Chondrocyte (in vitro differentiated cells): ENCODE measurements around the gene PRKRIP1. TPM values are rescaled to one million over a fixed set of nuclear protein-coding genes. Genes with fewer than 3 reads are reported as not detected.

ENCODE experiments used
- DNase-seq: peaks from one replicate; pipeline ENCODE4 v3.0.0; 2021; ENCODE audit warnings: mixed read lengths, low spot score
- H3K27ac Mint-ChIP-seq: one replicate; pipeline ENCODE4 v1.8.0; 2021; ENCODE audit warnings: mild to moderate bottlenecking, moderate library complexity, mixed read lengths; ENCODE audit not compliant: unreplicated experiment
- H3K27me3 Mint-ChIP-seq: 2 replicates; pipeline ENCODE4 v1.8.0; 2021; ENCODE audit warnings: low read depth, mixed read lengths
- H3K36me3 Mint-ChIP-seq: 2 replicates; pipeline ENCODE4 v1.8.0; 2021; ENCODE audit warnings: low read depth, mixed read lengths
- H3K4me1 Mint-ChIP-seq: 2 replicates; pipeline ENCODE4 v1.8.0; 2021; ENCODE audit warnings: low read depth, mild to moderate bottlenecking, mixed read lengths
- H3K4me3 Mint-ChIP-seq: one replicate; pipeline ENCODE4 v1.8.0; 2021; ENCODE audit warnings: mild to moderate bottlenecking, moderate library complexity, mixed read lengths; ENCODE audit not compliant: unreplicated experiment
- H3K9me3 Mint-ChIP-seq: 2 replicates; pipeline ENCODE4 v1.8.0; 2021; ENCODE audit warnings: low read depth, mixed read lengths
- total RNA-seq: library from RNA; stranded (reverse); gene quantifications from 3 replicates; pipeline ENCODE4 v1.2.1, GENCODE V29; 2021
- TF ChIP-seq, protein P1 (sequence below): fragments of 200-600 bp; sonication (generic); IDR thresholded peaks from 2 replicates; pipeline ENCODE4 v1.5.0; 2021; ENCODE audit warnings: antibody characterized with exemption, mild to moderate bottlenecking, moderate library complexity

The PRKRIP1 gene
- total RNA-seq, 1 donor from 2014 or later = 25.5 TPM

DNA sequence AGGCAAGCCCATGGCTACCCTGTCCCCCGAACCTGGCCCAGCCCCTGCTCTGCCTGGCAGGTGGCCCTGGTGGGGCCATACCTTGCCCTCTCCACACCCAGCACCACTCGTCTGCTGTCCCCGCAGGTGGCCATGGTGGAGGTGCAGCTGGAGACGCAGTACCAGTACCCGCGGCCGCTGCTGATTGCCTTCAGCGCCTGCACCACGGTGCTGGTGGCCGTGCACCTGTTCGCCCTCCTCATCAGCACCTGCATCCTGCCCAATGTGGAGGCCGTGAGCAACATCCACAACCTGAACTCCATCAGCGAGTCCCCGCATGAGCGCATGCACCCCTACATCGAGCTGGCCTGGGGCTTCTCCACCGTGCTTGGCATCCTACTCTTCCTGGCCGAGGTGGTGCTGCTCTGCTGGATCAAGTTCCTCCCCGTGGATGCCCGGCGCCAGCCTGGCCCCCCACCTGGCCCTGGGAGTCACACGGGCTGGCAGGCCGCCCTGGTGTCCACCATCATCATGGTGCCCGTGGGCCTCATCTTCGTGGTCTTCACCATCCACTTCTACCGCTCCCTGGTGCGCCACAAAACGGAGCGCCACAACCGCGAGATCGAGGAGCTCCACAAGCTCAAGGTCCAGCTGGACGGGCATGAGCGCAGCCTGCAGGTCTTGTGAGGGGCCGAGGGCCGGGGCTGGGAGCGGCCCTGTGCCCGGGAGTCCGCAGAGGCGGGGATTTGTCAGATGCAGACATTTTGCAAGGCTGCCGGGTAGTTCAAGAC is 50.4 kb downstream of the PRKRIP1 start:
- Mint-ChIP-seq H3K36me3 (peaks cover 13% of the 10 kb centered on the region), H3K27ac (no peak overlapping the region), H3K27me3 (no peaks in the 10 kb centered on the region), H3K4me3 (no peak overlapping the region), H3K9me3 (no peaks in the 10 kb centered on the region), H3K4me1 (no peaks in the 10 kb centered on the region)
- TF ChIP-seq, protein P1, sequence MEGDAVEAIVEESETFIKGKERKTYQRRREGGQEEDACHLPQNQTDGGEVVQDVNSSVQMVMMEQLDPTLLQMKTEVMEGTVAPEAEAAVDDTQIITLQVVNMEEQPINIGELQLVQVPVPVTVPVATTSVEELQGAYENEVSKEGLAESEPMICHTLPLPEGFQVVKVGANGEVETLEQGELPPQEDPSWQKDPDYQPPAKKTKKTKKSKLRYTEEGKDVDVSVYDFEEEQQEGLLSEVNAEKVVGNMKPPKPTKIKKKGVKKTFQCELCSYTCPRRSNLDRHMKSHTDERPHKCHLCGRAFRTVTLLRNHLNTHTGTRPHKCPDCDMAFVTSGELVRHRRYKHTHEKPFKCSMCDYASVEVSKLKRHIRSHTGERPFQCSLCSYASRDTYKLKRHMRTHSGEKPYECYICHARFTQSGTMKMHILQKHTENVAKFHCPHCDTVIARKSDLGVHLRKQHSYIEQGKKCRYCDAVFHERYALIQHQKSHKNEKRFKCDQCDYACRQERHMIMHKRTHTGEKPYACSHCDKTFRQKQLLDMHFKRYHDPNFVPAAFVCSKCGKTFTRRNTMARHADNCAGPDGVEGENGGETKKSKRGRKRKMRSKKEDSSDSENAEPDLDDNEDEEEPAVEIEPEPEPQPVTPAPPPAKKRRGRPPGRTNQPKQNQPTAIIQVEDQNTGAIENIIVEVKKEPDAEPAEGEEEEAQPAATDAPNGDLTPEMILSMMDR = no peak
- DNase-seq = no peak

DNA sequence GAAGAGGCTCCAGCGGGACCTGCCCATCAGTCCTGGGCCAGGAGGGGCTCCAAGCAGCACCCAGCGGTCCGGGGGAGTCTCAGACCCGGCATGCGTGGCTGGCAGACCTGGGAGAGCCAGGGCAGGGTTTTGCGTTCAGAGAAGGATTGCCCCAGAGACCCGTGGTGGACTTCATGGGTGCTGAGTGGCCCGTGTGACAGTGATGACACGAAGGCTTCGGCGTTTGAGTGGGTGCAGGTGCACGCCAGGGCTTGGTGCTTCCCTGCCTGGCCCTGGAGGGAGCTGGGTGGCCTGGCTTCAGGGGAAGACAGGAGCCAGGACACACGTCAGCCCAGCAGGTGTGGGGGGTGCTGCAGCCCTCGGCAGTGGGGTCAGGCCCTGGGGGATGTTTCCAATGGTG is 51.1 kb downstream of the PRKRIP1 start:
- Mint-ChIP-seq H3K27me3 (no peaks in the 10 kb centered on the region), H3K36me3 (peaks cover 10% of the 10 kb centered on the region), H3K27ac (no peak overlapping the region), H3K4me3 (no peak overlapping the region), H3K4me1 (no peaks in the 10 kb centered on the region), H3K9me3 (no peaks in the 10 kb centered on the region)
- TF ChIP-seq, protein P1 = no peak
- no peak for DNase-seq

DNA sequence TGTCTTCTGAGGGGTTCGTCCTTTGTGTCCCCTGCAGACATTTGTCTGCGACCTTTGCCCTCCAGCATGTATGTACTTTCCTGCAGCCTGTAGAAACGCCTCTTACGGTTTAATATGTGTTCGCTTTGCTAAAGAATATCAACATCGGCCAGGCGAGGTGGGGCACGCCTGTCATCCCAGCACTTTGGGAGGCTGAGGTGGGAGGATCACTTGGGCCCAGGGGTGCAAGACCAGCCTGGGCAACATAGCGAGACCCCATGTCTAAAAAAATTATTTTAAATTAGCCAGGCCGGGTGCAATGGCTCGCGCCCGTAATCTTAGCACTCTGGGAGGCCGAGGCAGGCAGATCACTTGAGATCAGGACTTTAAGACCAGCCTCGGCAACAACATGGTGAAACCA is 53.0 kb downstream of the PRKRIP1 start:
- H3K9me3 Mint-ChIP-seq = no peaks in the 10 kb centered on the region
- H3K4me3 Mint-ChIP-seq = no peak overlapping the region
- H3K27me3 Mint-ChIP-seq = no peaks in the 10 kb centered on the region
- DNase-seq = no peak
- no peaks in the 10 kb centered on the region for H3K4me1 Mint-ChIP-seq
- peaks cover 10% of the 10 kb centered on the region for H3K36me3 Mint-ChIP-seq
- no peak overlapping the region for H3K27ac Mint-ChIP-seq
- TF ChIP-seq, protein P1 = no peak

DNA sequence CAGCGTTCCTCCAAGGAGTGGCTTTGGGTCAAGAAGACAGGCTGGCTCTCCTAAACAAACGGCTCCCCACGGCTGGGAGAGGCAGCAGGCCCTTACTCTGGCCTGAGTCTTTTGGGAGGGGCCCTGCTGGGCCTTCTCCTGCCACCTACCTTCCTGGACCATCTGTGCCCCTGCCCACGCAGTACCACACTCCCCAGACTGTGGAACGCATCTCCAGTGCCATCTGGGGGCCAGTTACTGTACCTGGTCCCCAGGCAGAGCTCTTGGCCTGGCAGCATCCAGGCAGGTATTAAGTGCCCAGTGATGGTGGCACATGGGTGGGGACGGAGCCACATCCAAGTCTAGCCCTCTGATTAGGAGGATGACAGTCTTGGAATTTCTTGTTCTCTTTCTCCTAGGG is 54.1 kb downstream of the PRKRIP1 start:
- DNase-seq = no peak

DNA sequence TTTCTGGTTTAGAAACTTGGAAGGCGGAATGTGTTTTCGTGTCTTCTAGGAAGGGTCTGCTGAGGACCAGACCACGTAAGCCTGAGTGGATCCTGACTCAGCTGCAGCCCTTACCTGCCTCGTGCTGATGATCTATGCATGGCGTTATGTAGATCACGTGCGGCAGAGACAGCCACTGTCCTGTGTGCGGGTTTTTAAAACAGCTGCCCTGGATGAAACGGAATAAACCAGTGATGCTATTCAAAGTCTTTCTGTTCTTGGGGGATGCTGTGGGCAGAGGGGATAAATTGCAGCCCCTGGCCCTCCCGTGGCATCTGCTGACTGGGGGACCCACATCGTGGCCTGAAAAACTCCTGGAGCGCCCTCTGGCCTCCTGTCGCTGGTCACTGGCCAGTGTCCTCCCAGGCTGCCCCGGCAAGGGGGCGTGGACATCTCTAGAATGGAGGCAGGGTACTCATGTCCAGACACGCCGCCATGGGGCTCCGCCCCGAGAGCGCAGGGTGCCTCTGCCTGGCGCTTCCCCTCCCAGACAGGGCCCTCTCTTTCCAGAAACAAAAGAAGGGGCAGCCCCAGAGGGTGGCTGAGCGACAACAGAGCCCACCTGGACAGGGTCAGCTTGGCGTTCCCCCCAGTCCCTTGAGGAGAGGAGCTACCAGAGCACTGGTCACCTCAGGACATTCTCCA is 55.4 kb downstream of the PRKRIP1 start:
- no peak overlapping the region for H3K4me3 Mint-ChIP-seq
- H3K27ac Mint-ChIP-seq = no peak overlapping the region
- H3K27me3 Mint-ChIP-seq = no peaks in the 10 kb centered on the region
- H3K4me1 Mint-ChIP-seq = peaks cover 3% of the 10 kb centered on the region
- DNase-seq = no peak
- no peaks in the 10 kb centered on the region for H3K9me3 Mint-ChIP-seq
- TF ChIP-seq, protein P1 = no peak
- peaks cover 5% of the 10 kb centered on the region for H3K36me3 Mint-ChIP-seq

More for the DNA sequence above, 54.1 kb downstream of the PRKRIP1 start:
- H3K9me3 Mint-ChIP-seq = no peaks in the 10 kb centered on the region
- no peak overlapping the region for H3K27ac Mint-ChIP-seq
- H3K27me3 Mint-ChIP-seq = no peaks in the 10 kb centered on the region
- no peaks in the 10 kb centered on the region for H3K4me1 Mint-ChIP-seq
- peaks cover 6% of the 10 kb centered on the region for H3K36me3 Mint-ChIP-seq
- no peak overlapping the region for H3K4me3 Mint-ChIP-seq
- TF ChIP-seq, protein P1 = peak; percentile 43
